ENCODE data around the gene ZDHHC14.

Gene ZDHHC14

GRCh38 chr6:157706883-157707282, 325.9 kb downstream of the ZDHHC14 start:
- no peak for TF ChIP-seq CTCF (IDR thresholded peaks at IDR 0.05; ENCODE audit: control insufficient read depth, extremely low read depth, insufficient read depth)
- no peak overlapping the region for H3K4me3 ChIP-seq (ENCODE audit: low read depth, low read length)
- DNase-seq (ENCODE audit: low read depth): no peak

GRCh38 chr6:157707576-157707975, 326.6 kb downstream of the ZDHHC14 start:
- no peak overlapping the region for H3K4me3 ChIP-seq (ENCODE audit: low read depth, low read length)
- DNase-seq (ENCODE audit: low read depth): no peak
- no peak for TF ChIP-seq CTCF (IDR thresholded peaks at IDR 0.05; ENCODE audit: control insufficient read depth, extremely low read depth, insufficient read depth)

- TF ChIP-seq CTCF (IDR thresholded peaks at IDR 0.05; ENCODE audit: control insufficient read depth, extremely low read depth, insufficient read depth): no peak
- H3K4me3 ChIP-seq (ENCODE audit: low read depth, low read length): no peak overlapping the region
- DNase-seq (ENCODE audit: low read depth): no peak
Measured at GRCh38 chr6:157708239-157708638, 327.2 kb downstream of the ZDHHC14 start.

- no peak for DNase-seq (ENCODE audit: low read depth)
- no peak for TF ChIP-seq CTCF (IDR thresholded peaks at IDR 0.05; ENCODE audit: control insufficient read depth, extremely low read depth, insufficient read depth)
- no peak overlapping the region for H3K4me3 ChIP-seq (ENCODE audit: low read depth, low read length)
Measured at GRCh38 chr6:157708933-157709332, 327.9 kb downstream of the ZDHHC14 start.

- H3K4me3 ChIP-seq (ENCODE audit: low read depth, low read length): no peak overlapping the region
- no peak for TF ChIP-seq CTCF (IDR thresholded peaks at IDR 0.05; ENCODE audit: control insufficient read depth, extremely low read depth, insufficient read depth)
- no peak for DNase-seq (ENCODE audit: low read depth)
Measured at GRCh38 chr6:157709555-157709954, 328.6 kb downstream of the ZDHHC14 start.

- TF ChIP-seq CTCF (IDR thresholded peaks at IDR 0.05; ENCODE audit: control insufficient read depth, extremely low read depth, insufficient read depth): no peak
- no peak overlapping the region for H3K4me3 ChIP-seq (ENCODE audit: low read depth, low read length)
- no peak for DNase-seq (ENCODE audit: low read depth)
Measured at GRCh38 chr6:157710604-157711003, 329.6 kb downstream of the ZDHHC14 start.

- DNase-seq (ENCODE audit: low read depth): no peak
- TF ChIP-seq CTCF (IDR thresholded peaks at IDR 0.05; ENCODE audit: control insufficient read depth, extremely low read depth, insufficient read depth): no peak
- no peak overlapping the region for H3K4me3 ChIP-seq (ENCODE audit: low read depth, low read length)
Measured at GRCh38 chr6:157711060-157711459, 330.1 kb downstream of the ZDHHC14 start.
